Breast epithelium (tissue), 4 donors: ENCODE results near the gene ADAM30. TPM values are rescaled to one million over a fixed set of nuclear protein-coding genes. Genes with fewer than 3 reads are reported as not detected.

Experiments
- DNase-seq, 2 donors: peaks; one replicate each; pipeline ENCODE4 v3.0.0-alpha.2; 2019; ENCODE audit warnings: low spot score in 2 of 2
- H3K27ac ChIP-seq, 2 donors: fragments of 200-600 bp; sonication (generic) in 1 of 2; one replicate each; pipeline ENCODE4 v1.5.1; 2016 to 2019; ENCODE audit warnings: mild to moderate bottlenecking in 1 of 2
- H3K27me3 ChIP-seq, 2 donors: fragments of 200-600 bp; sonication (generic) in 1 of 2; one replicate each; pipeline versions ENCODE4 v1.5.1 to v1.6.0; 2017 to 2019; ENCODE audit warnings: control low read depth in 1 of 2, mild to moderate bottlenecking in 1 of 2
- H3K36me3 ChIP-seq: fragments of 200-600 bp; one replicate; pipeline ENCODE4 v1.5.1; 2019
- H3K4me1 ChIP-seq, 2 donors: fragments of 200-600 bp; sonication (generic); one replicate each; pipeline ENCODE4 v1.5.1; 2016 to 2019; ENCODE audit warnings: control low read depth in 1 of 2
- H3K4me3 ChIP-seq, 3 donors: fragments of 200-600 bp; sonication (generic); 1 replicate in 2 of 3; 2 replicates in 1 of 3; pipeline ENCODE4 v1.5.1; 2016 to 2019; ENCODE audit warnings: mild to moderate bottlenecking in 3 of 3, moderate library complexity in 2 of 3
- H3K9me3 ChIP-seq, 2 donors: fragments of 200-600 bp; sonication (generic) in 1 of 2; one replicate each; pipeline ENCODE4 v1.5.1; 2016 to 2019; ENCODE audit warnings: control low read depth in 1 of 2
- CTCF ChIP-seq, 3 donors: fragments of 450-650 bp; IDR thresholded peaks; one replicate each; pipeline ENCODE4 v1.5.1; 2016 to 2017; ENCODE audit warnings: antibody characterized with exemption in 3 of 3, mild to moderate bottlenecking in 3 of 3, moderate library complexity in 3 of 3
- POLR2A ChIP-seq: fragments of 450-650 bp; IDR thresholded peaks from one replicate; pipeline ENCODE4 v1.6.1; 2016; ENCODE audit warnings: antibody characterized with exemption, mild to moderate bottlenecking, moderate library complexity
- POLR2AphosphoS5 ChIP-seq, 3 donors: sonication (generic); formaldehyde crosslinking; IDR thresholded peaks; one replicate each; pipeline ENCODE4 v1.6.1; 2017; ENCODE audit warnings: antibody characterized with exemption in 3 of 3
- intact Hi-C: fragments of 100-400 bp; cut with DNase I; formaldehyde crosslinking; loops from one replicate; pipeline ENCODE4 v1.15.1; 2023; ENCODE audit warnings: low total_unique reads
- total RNA-seq, 3 donors: library from RNA; depleted of rRNA; stranded (reverse); fragments of >200 nt; gene quantifications; one replicate each; pipeline ENCODE4 v1.1.0, GENCODE V29; 2016

The ADAM30 gene
- total RNA-seq, 3 donors from 2014 or later = not detected

GRCh38 chr1:119910618-119911017, 14.3 kb upstream of the ADAM30 start:
- H3K36me3 ChIP-seq = no peaks in the 10 kb centered on the region
- no peaks in the 10 kb centered on the region for H3K9me3 ChIP-seq
- DNase-seq = no peak
- intact Hi-C loops = no loop called here
- no peak for TF ChIP-seq CTCF (IDR thresholded peaks at IDR 0.05)
- TF ChIP-seq POLR2AphosphoS5 (IDR thresholded peaks at IDR 0.05) = no peak
- no peaks in the 10 kb centered on the region for H3K4me1 ChIP-seq
- H3K27ac ChIP-seq = no peak overlapping the region
- H3K4me3 ChIP-seq = no peak overlapping the region
- H3K27me3 ChIP-seq = no peaks in the 10 kb centered on the region

GRCh38 chr1:119909890-119910596, 13.7 kb upstream of the ADAM30 start:
- H3K36me3 ChIP-seq = no peaks in the 10 kb centered on the region
- no peak overlapping the region for H3K27ac ChIP-seq
- no peaks in the 10 kb centered on the region for H3K27me3 ChIP-seq
- no peak for DNase-seq
- H3K4me3 ChIP-seq = no peak overlapping the region
- H3K9me3 ChIP-seq = peaks cover 0 to 4% of the 10 kb centered on the region in 2 donors
- no peak for TF ChIP-seq POLR2A
- no peak for TF ChIP-seq POLR2AphosphoS5 (IDR thresholded peaks at IDR 0.05)
- TF ChIP-seq CTCF (IDR thresholded peaks at IDR 0.05) = no peak
- intact Hi-C loops = no loop called here
- H3K4me1 ChIP-seq = no peaks in the 10 kb centered on the region

- no peaks in the 10 kb centered on the region for H3K4me1 ChIP-seq
- H3K9me3 ChIP-seq = peaks cover 0 to 10% of the 10 kb centered on the region in 2 donors
- DNase-seq = no peak
- H3K27me3 ChIP-seq = no peaks in the 10 kb centered on the region
- intact Hi-C loops = no loop called here
- no peaks in the 10 kb centered on the region for H3K36me3 ChIP-seq
- no peak for TF ChIP-seq POLR2AphosphoS5 (IDR thresholded peaks at IDR 0.05)
- TF ChIP-seq POLR2A = no peak
- no peak overlapping the region for H3K27ac ChIP-seq
- H3K4me3 ChIP-seq = no peak overlapping the region
These were observed 12.3 kb upstream of the ADAM30 start for GRCh38 chr1:119908661-119909060.

- no peak for DNase-seq
- Histone ChIP-seq H3K9me3 (peaks cover 0 to 10% of the 10 kb centered on the region in 2 donors), H3K27ac (no peak overlapping the region), H3K27me3 (no peaks in the 10 kb centered on the region), H3K36me3 (no peaks in the 10 kb centered on the region), H3K4me1 (no peaks in the 10 kb centered on the region), H3K4me3 (no peak overlapping the region)
- TF ChIP-seq POLR2A (no peak), CTCF (IDR thresholded peaks at IDR 0.05) (no peak), POLR2AphosphoS5 (IDR thresholded peaks at IDR 0.05) (no peak)
- intact Hi-C loops = no loop called here
These were observed 10.8 kb upstream of the ADAM30 start for GRCh38 chr1:119906927-119907652.

- Histone ChIP-seq H3K27ac (no peak overlapping the region), H3K4me3 (no peak overlapping the region)
These were observed 7.1 kb upstream of the ADAM30 start for GRCh38 chr1:119903443-119903835.

More at GRCh38 chr1:119903443-119903835, 7.1 kb upstream of the ADAM30 start:
- intact Hi-C loops = no loop called here
- Histone ChIP-seq H3K9me3 (peaks cover 0 to 10% of the 10 kb centered on the region in 2 donors), H3K36me3 (no peaks in the 10 kb centered on the region), H3K4me1 (no peaks in the 10 kb centered on the region), H3K27me3 (no peaks in the 10 kb centered on the region)
- TF ChIP-seq POLR2AphosphoS5 (IDR thresholded peaks at IDR 0.05) (no peak), CTCF (IDR thresholded peaks at IDR 0.05) (no peak), POLR2A (no peak)
- DNase-seq = no peak
